22Rv1 (cell line): ENCODE results near the gene LST1.

ENCODE experiments used
- CTCF ChIP-seq: fragments of 450-650 bp; IDR thresholded peaks from 2 replicates; pipeline ENCODE4 v1.5.1; 2017; ENCODE audit warnings: mild to moderate bottlenecking
- ZFX ChIP-seq: fragments of 450-650 bp; IDR thresholded peaks from 2 replicates; pipeline ENCODE4 v1.6.1; 2017; ENCODE audit warnings: antibody characterized with exemption, borderline replicate concordance

GRCh38 chr6:31586008-31586407 lies at the start of gene LST1:
- TF ChIP-seq CTCF (no peak), ZFX (no peak)
